Central memory CD8-positive, alpha-beta T cell (primary cell): ENCODE results near the gene GDPGP1.
A peak's percentile ranks its signal among the peaks of the same experiment; 100 is the strongest.
"Not testable (repeated sequence)": the region's sequence is repeated elsewhere in the genome, so short reads cannot be mapped to it uniquely, and the experiment has no call there.

Source experiments
- ATAC-seq: fragments of 150-1000 bp; cut with Tn5 transposase; replicated peaks from 2 replicates; pipeline ENCODE4 v1.10.0; 2022; ENCODE audit warnings: mild to moderate bottlenecking, moderate FRiP score, moderate number of reproducible peaks; ENCODE audit not compliant: poor library complexity, severe bottlenecking; ENCODE audit errors: extremely low read depth
- DNase-seq, 2 donors: peaks; one replicate each; pipeline ENCODE4 v3.0.0; 2021; ENCODE audit warnings: low spot score in 2 of 2
- H3K27ac Mint-ChIP-seq: one replicate; pipeline ENCODE4 v1.8.0; 2022; ENCODE audit warnings: low read depth, mild to moderate bottlenecking, moderate library complexity, mixed read lengths
- H3K27me3 Mint-ChIP-seq: one replicate; pipeline ENCODE4 v1.8.0; 2022; ENCODE audit warnings: mixed read lengths
- H3K36me3 Mint-ChIP-seq: one replicate; pipeline ENCODE4 v1.8.0; 2022; ENCODE audit warnings: mild to moderate bottlenecking, moderate library complexity, mixed read lengths; ENCODE audit not compliant: insufficient read depth
- H3K4me1 Mint-ChIP-seq: one replicate; pipeline ENCODE4 v1.8.0; 2022; ENCODE audit warnings: mixed read lengths
- H3K4me3 Mint-ChIP-seq: one replicate; pipeline ENCODE4 v1.8.0; 2022; ENCODE audit warnings: mild to moderate bottlenecking, moderate library complexity, mixed read lengths
- H3K9me3 Mint-ChIP-seq: one replicate; pipeline ENCODE4 v1.8.0; 2022; ENCODE audit warnings: mixed read lengths

GDPGP1 gene

GRCh38 chr15:90232941-90233386, 1.0 kb upstream of the GDPGP1 start:
- ATAC-seq, result no peak
- Mint-ChIP-seq H3K4me3 (peak overlapping the region; percentile 77), H3K36me3 (peaks cover 47% of the 10 kb centered on the region), H3K4me1 (peaks cover 52% of the 10 kb centered on the region), H3K9me3 (no peaks in the 10 kb centered on the region), H3K27ac (peak overlapping the region; percentile 99), H3K27me3 (no peaks in the 10 kb centered on the region)
- no peak for DNase-seq

- ATAC-seq (peak; percentile 76), DNase-seq (peak; percentile 90 to 97)
- H3K36me3 Mint-ChIP-seq, result peaks cover 51% of the 10 kb centered on the region
- H3K27ac Mint-ChIP-seq, result peak within 1 kb of the TSS; percentile 99
- H3K27me3 Mint-ChIP-seq, result no peaks in the 10 kb centered on the region
- peaks cover 52% of the 10 kb centered on the region for H3K4me1 Mint-ChIP-seq
- no peaks in the 10 kb centered on the region for H3K9me3 Mint-ChIP-seq
- peak within 1 kb of the TSS; percentile 77 for H3K4me3 Mint-ChIP-seq
These were observed 468 bp upstream of the GDPGP1 start, which contains the start of gene CIB1 for GRCh38 chr15:90233387-90234095. TSS of gene CIB1 (minus strand) at chr15:90233941. CDS start at chr15:90233885, 56 bp downstream.

GRCh38 chr15:90239371-90239770, 5.4 kb downstream of the GDPGP1 start:
- no peaks in the 10 kb centered on the region for H3K27me3 Mint-ChIP-seq
- H3K36me3 Mint-ChIP-seq, result peaks cover 15% of the 10 kb centered on the region
- no peak overlapping the region for H3K4me3 Mint-ChIP-seq
- H3K9me3 Mint-ChIP-seq, result no peaks in the 10 kb centered on the region
- DNase-seq (no peak), ATAC-seq (no peak)
- H3K27ac Mint-ChIP-seq, result no peak overlapping the region
- H3K4me1 Mint-ChIP-seq, result peaks cover 9% of the 10 kb centered on the region

GRCh38 chr15:90240856-90241255, 6.8 kb downstream of the GDPGP1 start:
- H3K9me3 Mint-ChIP-seq, result no peaks in the 10 kb centered on the region
- peaks cover 10% of the 10 kb centered on the region for H3K36me3 Mint-ChIP-seq
- ATAC-seq (no peak), DNase-seq (no peak)
- H3K4me3 Mint-ChIP-seq, result no peak overlapping the region
- no peak overlapping the region for H3K27ac Mint-ChIP-seq
- H3K4me1 Mint-ChIP-seq, result no peaks in the 10 kb centered on the region
- no peaks in the 10 kb centered on the region for H3K27me3 Mint-ChIP-seq

- H3K4me1 Mint-ChIP-seq, result no peaks in the 10 kb centered on the region
- no peak for DNase-seq
- no peaks in the 10 kb centered on the region for H3K9me3 Mint-ChIP-seq
- no peaks in the 10 kb centered on the region for H3K27me3 Mint-ChIP-seq
- H3K4me3 Mint-ChIP-seq, result no peak overlapping the region
- H3K36me3 Mint-ChIP-seq, result peaks cover 10% of the 10 kb centered on the region
- ATAC-seq, result no peak
- H3K27ac Mint-ChIP-seq, result no peak overlapping the region
These were observed 7.6 kb downstream of the GDPGP1 start for GRCh38 chr15:90241343-90242192.

GRCh38 chr15:90243943-90244639, 10.1 kb downstream of the GDPGP1 start:
- H3K9me3 Mint-ChIP-seq, result no peaks in the 10 kb centered on the region

GRCh38 chr15:90248789-90249202, 14.8 kb downstream of the GDPGP1 start:
- DNase-seq, result no peak
- Mint-ChIP-seq H3K4me1 (peaks cover 7% of the 10 kb centered on the region), H3K27ac (peak overlapping the region; percentile 85), H3K27me3 (no peaks in the 10 kb centered on the region), H3K4me3 (peak overlapping the region; percentile 66), H3K36me3 (no peaks in the 10 kb centered on the region), H3K9me3 (no peaks in the 10 kb centered on the region)
- ATAC-seq, result no peak

More at GRCh38 chr15:90243943-90244639, 10.1 kb downstream of the GDPGP1 start:
- Mint-ChIP-seq H3K27me3 (no peaks in the 10 kb centered on the region), H3K36me3 (no peaks in the 10 kb centered on the region), H3K4me1 (no peaks in the 10 kb centered on the region), H3K4me3 (no peak overlapping the region), H3K27ac (no peak overlapping the region)
- DNase-seq (no peak), ATAC-seq (no peak)

- no peaks in the 10 kb centered on the region for H3K9me3 Mint-ChIP-seq
These were observed 15.3 kb downstream of the GDPGP1 start, which contains the start of gene TTLL13 for GRCh38 chr15:90249203-90249863. TSS of gene TTLL13 (plus strand) at chr15:90249556. CDS start at chr15:90250631, 1,075 bp downstream.

GRCh38 chr15:90257776-90258175, 23.8 kb downstream of the GDPGP1 start:
- Mint-ChIP-seq H3K4me1 (peaks cover 6% of the 10 kb centered on the region), H3K4me3 (no peak overlapping the region), H3K36me3 (no peaks in the 10 kb centered on the region), H3K27ac (no peak overlapping the region), H3K27me3 (peaks cover 12% of the 10 kb centered on the region), H3K9me3 (no peaks in the 10 kb centered on the region)
- no peak for ATAC-seq
- no peak for DNase-seq

More at GRCh38 chr15:90249203-90249863, 15.3 kb downstream of the GDPGP1 start, which contains the start of gene TTLL13:
- peak; percentile 36 to 40 for DNase-seq
- Mint-ChIP-seq H3K27ac (peak within 1 kb of the TSS; percentile 85), H3K36me3 (no peaks in the 10 kb centered on the region), H3K4me1 (peaks cover 7% of the 10 kb centered on the region), H3K27me3 (no peaks in the 10 kb centered on the region), H3K4me3 (peak within 1 kb of the TSS; percentile 66)
- ATAC-seq, result peak; percentile 81

GRCh38 chr15:90259524-90259923, 25.5 kb downstream of the GDPGP1 start:
- peaks cover 10% of the 10 kb centered on the region for H3K4me1 Mint-ChIP-seq
- H3K4me3 Mint-ChIP-seq, result no peak overlapping the region
- no peaks in the 10 kb centered on the region for H3K36me3 Mint-ChIP-seq
- H3K27me3 Mint-ChIP-seq, result peaks cover 12% of the 10 kb centered on the region
- ATAC-seq (no peak), DNase-seq (no peak)
- no peaks in the 10 kb centered on the region for H3K9me3 Mint-ChIP-seq
- no peak overlapping the region for H3K27ac Mint-ChIP-seq

GRCh38 chr15:90260731-90261130, 26.7 kb downstream of the GDPGP1 start:
- ATAC-seq, H3K36me3 Mint-ChIP-seq, H3K4me3 Mint-ChIP-seq, H3K9me3 Mint-ChIP-seq, DNase-seq, H3K27ac Mint-ChIP-seq: not testable (repeated sequence)
- H3K27me3 Mint-ChIP-seq, result peaks cover 12% of the 10 kb centered on the region
- H3K4me1 Mint-ChIP-seq, result peaks cover 22% of the 10 kb centered on the region

GRCh38 chr15:90261811-90262210, 27.8 kb downstream of the GDPGP1 start:
- Mint-ChIP-seq H3K27ac (no peak overlapping the region), H3K9me3 (no peaks in the 10 kb centered on the region), H3K4me1 (peaks cover 32% of the 10 kb centered on the region), H3K27me3 (peaks cover 9% of the 10 kb centered on the region), H3K36me3 (peaks cover 15% of the 10 kb centered on the region), H3K4me3 (no peak overlapping the region)
- ATAC-seq, result no peak
- no peak for DNase-seq
